A549 (cell line): ENCODE results near the gene GATA5. TPM values are rescaled to one million over a fixed set of nuclear protein-coding genes. Genes with fewer than 3 reads are reported as not detected.

ENCODE experiments used
- ATAC-seq, 2 experiments: fragments of 200-7000 bp in 1 of 2; fragments of >200 bp in 1 of 2; cut with Nextera tagmentation in 1 of 2; cut with Tn5 transposase in 1 of 2; 3 replicates each; pipeline versions ENCODE4 v1.8.0 to v1.9.1; 2018 to 2020; ENCODE audit warnings: mild to moderate bottlenecking in 1 of 2, moderate library complexity in 1 of 2
- CTCF ChIA-PET: fragments of 300-600 bp; sonication (Branson Sonifier 250); formaldehyde crosslinking; extraction: SDS; loops from one replicate; lab custom pipeline; 2021; ENCODE audit warnings: antibody characterized with exemption, inconsistent platforms; lab: Yijun Ruan, JAX
- POLR2A ChIA-PET: fragments of 350-600 bp; formaldehyde crosslinking; extraction: SDS; loops from one replicate; lab custom pipeline; 2021; ENCODE audit warnings: antibody characterized with exemption, inconsistent platforms; lab: Yijun Ruan, JAX
- DNase-seq, 2 experiments: peaks; one replicate each; pipeline versions ENCODE4 v3.0.0 to v3.0.0-alpha.2; 2011 to 2016; ENCODE audit warnings: low read depth in 1 of 2, low spot score in 1 of 2
- FAIRE-seq: peaks from 2 replicates; lab custom pipeline; 2011; peaks lifted over from hg19 to GRCh38; lab: Jason Lieb, UNC
- H3K27ac ChIP-seq, 2 experiments: fragments of >200 bp; sonication (Bioruptor Twin); formaldehyde crosslinking; 3 replicates each; pipeline ENCODE4 v1.5.1; 2016 to 2017
- H3K4me1 ChIP-seq: fragments of >200 bp; sonication (Bioruptor Twin); formaldehyde crosslinking; 3 replicates; pipeline ENCODE4 v1.6.1; 2016
- H3K4me2 ChIP-seq: fragments of >200 bp; sonication (Bioruptor Twin); formaldehyde crosslinking; 3 replicates; pipeline ENCODE4 v1.6.1; 2016
- H3K4me3 ChIP-seq: fragments of >200 bp; sonication (Bioruptor Twin); formaldehyde crosslinking; 3 replicates; pipeline ENCODE4 v1.5.1; 2016
- H3K9me3 ChIP-seq: fragments of >200 bp; sonication (Bioruptor Twin); formaldehyde crosslinking; 3 replicates; pipeline ENCODE4 v1.6.1; 2016
- EHF ChIP-seq: fragments of 250-450 bp; sonication (Bioruptor Pico); IDR thresholded peaks from 2 replicates; pipeline ENCODE4 v1.5.0; 2020; ENCODE audit warnings: mild to moderate bottlenecking
- ESRRA ChIP-seq: fragments of 150-350 bp; IDR thresholded peaks from 2 replicates; pipeline ENCODE4 v1.6.1; 2014; ENCODE audit warnings: mild to moderate bottlenecking, low read length, borderline replicate concordance
- FOSB ChIP-seq: fragments of 250-450 bp; sonication (Bioruptor Pico); IDR thresholded peaks from 2 replicates; pipeline ENCODE4 v1.5.0; 2020; ENCODE audit warnings: mild to moderate bottlenecking, moderate library complexity
- FOSL2 ChIP-seq, 2 experiments: fragments of 450-650 bp in 1 of 2; fragments of >200 bp in 1 of 2; sonication (Bioruptor Twin) in 1 of 2; formaldehyde crosslinking; IDR thresholded peaks; 2 replicates each; pipeline versions ENCODE4 v1.5.0 to v1.6.1; 2016 to 2020; ENCODE audit warnings: mild to moderate bottlenecking in 1 of 2, moderate library complexity in 1 of 2
- HDAC2 ChIP-seq: fragments of 200-600 bp; sonication (generic); IDR thresholded peaks from 2 replicates; pipeline ENCODE4 v1.6.1; 2016
- HOXB13 ChIP-seq: fragments of 250-450 bp; sonication (Bioruptor Pico); IDR thresholded peaks from 2 replicates; pipeline ENCODE4 v1.5.0; 2020; ENCODE audit warnings: low read depth, mild to moderate bottlenecking, moderate library complexity
- JUN ChIP-seq, 2 experiments: fragments of >200 bp; sonication (Bioruptor Twin); formaldehyde crosslinking; IDR thresholded peaks; 2 replicates in 1 of 2; 3 replicates in 1 of 2; pipeline ENCODE4 v1.6.1; 2016 to 2017
- JUNB ChIP-seq: fragments of >200 bp; sonication (Bioruptor Twin); formaldehyde crosslinking; IDR thresholded peaks from 2 replicates; pipeline ENCODE4 v1.6.1; 2016
- NPAS2 ChIP-seq: fragments of 250-450 bp; sonication (Bioruptor Pico); IDR thresholded peaks from 2 replicates; pipeline ENCODE4 v1.8.0; 2022; ENCODE audit warnings: mild to moderate bottlenecking, moderate library complexity, borderline replicate concordance
- POLR2A ChIP-seq: IDR thresholded peaks from 2 replicates; pipeline ENCODE4 v1.6.1; 2012; ENCODE audit warnings: mild to moderate bottlenecking, low read length
- POLR2AphosphoS2 ChIP-seq: conservative IDR thresholded peaks from 2 replicates; pipeline ENCODE4 v1.6.1; 2012; ENCODE audit warnings: low read length, improper control_type of control experiment, inconsistent platforms
- RCOR1 ChIP-seq: fragments of 150-350 bp; IDR thresholded peaks from 2 replicates; pipeline ENCODE4 v1.6.1; 2014; ENCODE audit warnings: antibody characterized with exemption, low read length, low read depth
- RNF2 ChIP-seq: fragments of 200-600 bp; sonication (generic); IDR thresholded peaks from 2 replicates; pipeline ENCODE4 v1.6.1; 2016; ENCODE audit warnings: low read depth, mild to moderate bottlenecking, antibody characterized with exemption, moderate library complexity, borderline replicate concordance
- ZC3H11A ChIP-seq: fragments of 450-650 bp; IDR thresholded peaks from 2 replicates; pipeline ENCODE4 v1.6.1; 2014; ENCODE audit warnings: antibody characterized with exemption, mild to moderate bottlenecking
- WGBS: methylation state at CpG from one replicate; pipeline ENCODE4 v1.1.6; 2017; ENCODE audit errors: missing lambda C conversion rate; 5-methylcytosine and 5-hydroxymethylcytosine counted together
- polyA plus RNA-seq, 4 experiments: library from polyadenylated mRNA; depleted of rRNA in 3 of 4; stranded (reverse); fragments of >200 nt; fragmentation: RNase III in 1 of 4; extraction: RNeasy Plus Mini Kit Qiagen cat#74134 plus additional on column Dnase treatment in 1 of 4; gene quantifications; 2 replicates in 3 of 4; 3 replicates in 1 of 4; pipeline ENCODE4 v1.2.3, GENCODE V29; 2011 to 2017
- TF ChIP-seq, protein P1 (sequence below): fragments of 450-650 bp; IDR thresholded peaks from 2 replicates; pipeline ENCODE4 v1.6.1; 2014; ENCODE audit warnings: antibody characterized with exemption
- TF ChIP-seq, protein P2 (sequence below): fragments of 250-450 bp; sonication (Bioruptor Pico); IDR thresholded peaks from 2 replicates; pipeline ENCODE4 v1.5.0; 2021; ENCODE audit warnings: mild to moderate bottlenecking, moderate library complexity, borderline replicate concordance
- TF ChIP-seq, protein P3 (sequence below): fragments of 200-600 bp; sonication (generic); IDR thresholded peaks from 2 replicates; pipeline ENCODE4 v1.6.1; 2016; ENCODE audit warnings: antibody characterized with exemption, mild to moderate bottlenecking, moderate library complexity

The GATA5 gene
- polyA plus RNA-seq, 2 of the 4 experiments (the other 2 are of a cell fraction) = 0.21 to 0.72 TPM

DNA sequence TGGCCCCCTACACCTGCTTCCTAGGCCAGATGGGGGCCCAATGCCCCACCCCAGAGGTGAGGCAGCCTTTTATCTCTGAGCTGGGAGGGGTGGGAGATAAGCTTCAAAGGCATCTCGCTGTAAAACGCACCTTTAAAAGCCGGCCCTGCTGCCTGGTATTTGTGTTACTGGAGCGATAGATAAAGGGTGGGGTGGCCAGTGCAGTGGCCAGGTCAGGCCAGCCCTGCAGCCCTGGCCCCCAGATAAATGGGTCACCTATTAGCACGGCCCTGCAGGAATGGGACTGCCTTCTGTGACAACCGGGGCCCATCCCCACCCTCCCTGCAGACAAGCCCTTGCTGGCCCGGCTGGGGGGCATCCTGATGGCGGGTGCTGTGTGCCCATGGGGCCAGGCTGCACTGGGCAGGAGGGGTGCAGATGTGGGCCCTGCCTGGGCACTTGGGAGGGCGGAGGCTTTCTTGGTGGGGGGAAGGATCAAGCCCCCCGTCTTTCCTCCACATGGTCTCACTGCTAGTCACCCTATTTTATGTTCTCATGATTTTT lies 45.4 kb downstream of the GATA5 start:
- ChIA-PET POLR2A (no interaction called here), CTCF (interaction anchor here (1.3 to 3.0 kb wide), 2 partner anchors 19 to 20 kb away, joined by 4 to 14 read pairs; no protein-coding TSS in a partner anchor)
- no peak for DNase-seq
- Histone ChIP-seq H3K27ac (no peak overlapping the region), H3K4me1 (no peaks in the 10 kb centered on the region), H3K4me2 (no peak overlapping the region), H3K4me3 (no peak overlapping the region), H3K9me3 (no peaks in the 10 kb centered on the region)
- FAIRE-seq = no peak
- WGBS = 51% methylated on average over 6 of the region's 10 CpGs
- no peak for ATAC-seq
- TF ChIP-seq, protein P1, sequence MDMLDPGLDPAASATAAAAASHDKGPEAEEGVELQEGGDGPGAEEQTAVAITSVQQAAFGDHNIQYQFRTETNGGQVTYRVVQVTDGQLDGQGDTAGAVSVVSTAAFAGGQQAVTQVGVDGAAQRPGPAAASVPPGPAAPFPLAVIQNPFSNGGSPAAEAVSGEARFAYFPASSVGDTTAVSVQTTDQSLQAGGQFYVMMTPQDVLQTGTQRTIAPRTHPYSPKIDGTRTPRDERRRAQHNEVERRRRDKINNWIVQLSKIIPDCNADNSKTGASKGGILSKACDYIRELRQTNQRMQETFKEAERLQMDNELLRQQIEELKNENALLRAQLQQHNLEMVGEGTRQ = no peak
- TF ChIP-seq FOSL2 (IDR thresholded peaks at IDR 0.05) (no peak), FOSL2 (CRISPR knock-in tag; IDR thresholded peaks at IDR 0.05) (no peak), HDAC2 (no peak)

DNA sequence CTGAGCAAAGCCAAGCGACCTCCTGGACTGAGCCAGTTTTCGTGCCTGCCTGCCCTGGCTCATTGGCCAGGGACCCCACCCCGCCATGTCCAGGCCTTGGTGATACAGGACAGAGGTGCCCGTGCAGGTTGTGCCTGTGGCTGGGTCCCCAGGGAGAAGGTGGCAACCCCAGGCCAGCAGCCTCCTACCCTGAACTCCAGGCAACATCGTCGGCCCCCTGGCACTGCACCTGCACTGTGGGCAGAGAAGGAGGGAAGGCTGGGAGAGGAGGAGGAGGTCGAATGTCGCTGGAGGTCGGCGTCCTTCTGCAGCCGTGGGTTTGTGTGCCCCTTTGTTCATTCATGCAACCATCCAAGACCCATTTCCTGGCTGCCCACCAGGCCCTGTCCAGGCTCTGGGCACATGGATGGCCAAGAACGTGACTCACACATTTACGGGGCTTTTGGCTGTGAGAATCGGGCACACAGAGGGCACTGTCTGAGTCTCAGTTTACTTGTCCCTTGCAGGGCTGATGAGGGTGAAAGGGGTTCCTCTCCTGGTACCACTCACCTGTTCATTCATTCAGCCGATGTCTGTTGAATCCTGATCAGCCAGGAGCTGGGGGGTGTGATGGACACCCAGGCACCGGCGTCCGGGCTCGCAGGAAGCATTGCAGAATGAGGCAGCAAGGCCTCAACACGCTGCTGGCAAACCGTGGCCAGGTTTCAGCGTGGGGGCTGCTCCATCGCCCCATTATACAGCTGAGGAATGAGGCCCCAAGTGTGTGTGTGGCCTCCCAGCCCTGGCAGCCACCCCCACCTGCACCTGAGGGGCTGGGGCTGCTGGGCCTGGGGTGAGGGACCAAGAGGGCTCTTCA lies 46.1 kb downstream of the GATA5 start:
- ATAC-seq (no peak), DNase-seq (no peak), FAIRE-seq (no peak)
- H3K27ac ChIP-seq = no peak overlapping the region
- TF ChIP-seq JUN (IDR thresholded peaks at IDR 0.05) = no peak
- TF ChIP-seq ESRRA = no peak
- TF ChIP-seq, protein P2, sequence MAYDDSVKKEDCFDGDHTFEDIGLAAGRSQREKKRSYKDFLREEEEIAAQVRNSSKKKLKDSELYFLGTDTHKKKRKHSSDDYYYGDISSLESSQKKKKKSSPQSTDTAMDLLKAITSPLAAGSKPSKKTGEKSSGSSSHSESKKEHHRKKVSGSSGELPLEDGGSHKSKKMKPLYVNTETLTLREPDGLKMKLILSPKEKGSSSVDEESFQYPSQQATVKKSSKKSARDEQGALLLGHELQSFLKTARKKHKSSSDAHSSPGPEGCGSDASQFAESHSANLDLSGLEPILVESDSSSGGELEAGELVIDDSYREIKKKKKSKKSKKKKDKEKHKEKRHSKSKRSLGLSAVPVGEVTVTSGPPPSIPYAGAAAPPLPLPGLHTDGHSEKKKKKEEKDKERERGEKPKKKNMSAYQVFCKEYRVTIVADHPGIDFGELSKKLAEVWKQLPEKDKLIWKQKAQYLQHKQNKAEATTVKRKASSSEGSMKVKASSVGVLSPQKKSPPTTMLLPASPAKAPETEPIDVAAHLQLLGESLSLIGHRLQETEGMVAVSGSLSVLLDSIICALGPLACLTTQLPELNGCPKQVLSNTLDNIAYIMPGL = no peak
- TF ChIP-seq ZC3H11A = no peak
- no peak for TF ChIP-seq FOSL2 (IDR thresholded peaks at IDR 0.05)
- TF ChIP-seq FOSL2 (CRISPR knock-in tag; IDR thresholded peaks at IDR 0.05) = no peak
- TF ChIP-seq, protein P1 = no peak
- TF ChIP-seq EHF (CRISPR knock-in tag) = no peak
- TF ChIP-seq JUNB = no peak
- no peak for TF ChIP-seq RNF2
- TF ChIP-seq FOSB (CRISPR knock-in tag) = no peak
- no peak for TF ChIP-seq HOXB13 (CRISPR knock-in tag)
- TF ChIP-seq NPAS2 (CRISPR knock-in tag) = no peak
- TF ChIP-seq, protein P3, sequence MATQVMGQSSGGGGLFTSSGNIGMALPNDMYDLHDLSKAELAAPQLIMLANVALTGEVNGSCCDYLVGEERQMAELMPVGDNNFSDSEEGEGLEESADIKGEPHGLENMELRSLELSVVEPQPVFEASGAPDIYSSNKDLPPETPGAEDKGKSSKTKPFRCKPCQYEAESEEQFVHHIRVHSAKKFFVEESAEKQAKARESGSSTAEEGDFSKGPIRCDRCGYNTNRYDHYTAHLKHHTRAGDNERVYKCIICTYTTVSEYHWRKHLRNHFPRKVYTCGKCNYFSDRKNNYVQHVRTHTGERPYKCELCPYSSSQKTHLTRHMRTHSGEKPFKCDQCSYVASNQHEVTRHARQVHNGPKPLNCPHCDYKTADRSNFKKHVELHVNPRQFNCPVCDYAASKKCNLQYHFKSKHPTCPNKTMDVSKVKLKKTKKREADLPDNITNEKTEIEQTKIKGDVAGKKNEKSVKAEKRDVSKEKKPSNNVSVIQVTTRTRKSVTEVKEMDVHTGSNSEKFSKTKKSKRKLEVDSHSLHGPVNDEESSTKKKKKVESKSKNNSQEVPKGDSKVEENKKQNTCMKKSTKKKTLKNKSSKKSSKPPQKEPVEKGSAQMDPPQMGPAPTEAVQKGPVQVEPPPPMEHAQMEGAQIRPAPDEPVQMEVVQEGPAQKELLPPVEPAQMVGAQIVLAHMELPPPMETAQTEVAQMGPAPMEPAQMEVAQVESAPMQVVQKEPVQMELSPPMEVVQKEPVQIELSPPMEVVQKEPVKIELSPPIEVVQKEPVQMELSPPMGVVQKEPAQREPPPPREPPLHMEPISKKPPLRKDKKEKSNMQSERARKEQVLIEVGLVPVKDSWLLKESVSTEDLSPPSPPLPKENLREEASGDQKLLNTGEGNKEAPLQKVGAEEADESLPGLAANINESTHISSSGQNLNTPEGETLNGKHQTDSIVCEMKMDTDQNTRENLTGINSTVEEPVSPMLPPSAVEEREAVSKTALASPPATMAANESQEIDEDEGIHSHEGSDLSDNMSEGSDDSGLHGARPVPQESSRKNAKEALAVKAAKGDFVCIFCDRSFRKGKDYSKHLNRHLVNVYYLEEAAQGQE = no peak
- no peak for TF ChIP-seq POLR2A
- no peak for TF ChIP-seq RCOR1
- no peak for TF ChIP-seq POLR2AphosphoS2
- no peak overlapping the region for H3K4me2 ChIP-seq
- H3K4me1 ChIP-seq = no peaks in the 10 kb centered on the region
- no peaks in the 10 kb centered on the region for H3K9me3 ChIP-seq
- no peak overlapping the region for H3K4me3 ChIP-seq
- POLR2A ChIA-PET = no interaction called here
- CTCF ChIA-PET = interaction anchor here (1.3 to 3.0 kb wide), 3 partner anchors 19 to 20 kb away, joined by 4 to 14 read pairs (median 5); no protein-coding TSS in a partner anchor
- 64% methylated on average over 19 of the region's 23 CpGs for WGBS
